Measurements from ENCODE around the gene KDM2B.
"Not testable (repeated sequence)": the region's sequence is repeated elsewhere in the genome, so short reads cannot be mapped to it uniquely, and the experiment has no call there.

KDM2B gene

DNA sequence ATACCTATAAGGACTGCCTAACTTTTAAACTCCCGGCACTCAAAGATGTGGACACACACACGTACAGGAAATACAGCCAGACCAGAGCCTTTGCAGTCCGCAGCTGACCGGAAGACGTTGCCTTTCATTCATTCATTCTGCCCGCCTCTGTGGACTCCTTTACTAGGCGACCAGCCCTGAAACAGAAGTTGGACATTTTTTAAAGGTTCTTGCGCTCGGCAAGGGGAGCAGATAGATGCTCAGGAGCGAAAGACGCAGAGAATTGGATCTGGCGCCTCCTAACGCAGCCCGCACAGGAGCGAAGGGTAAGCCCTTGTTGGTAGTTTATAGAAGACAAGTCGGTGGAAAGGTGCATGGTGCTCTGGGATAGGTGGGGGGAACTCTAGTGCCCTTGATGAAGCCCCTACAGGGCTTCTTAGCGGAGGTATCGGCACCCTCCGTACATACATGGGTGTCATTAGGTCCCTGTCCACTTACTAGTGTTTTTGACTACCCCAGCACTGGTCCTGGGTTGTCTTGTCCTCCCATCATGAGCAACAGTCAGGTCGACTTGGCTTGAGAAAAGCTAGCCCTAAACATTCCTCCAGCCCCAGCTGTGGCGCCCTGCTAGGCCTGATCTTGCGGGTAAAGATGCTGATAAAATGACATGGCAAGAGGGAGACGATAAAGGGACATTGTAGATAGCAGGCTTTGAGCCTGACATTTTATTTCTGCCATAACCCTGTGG is at the start of gene KDM2B:
Gene KDM2B, minus strand, starts transcription at position 65 of the 727 bp plus-strand sequence. CDS start 112 bp downstream, outside the sequence.
- no peak for DNase-seq

GRCh38 chr12:121628536-121628935 is 47.7 kb upstream of the KDM2B start:
- no peak for DNase-seq

DNA sequence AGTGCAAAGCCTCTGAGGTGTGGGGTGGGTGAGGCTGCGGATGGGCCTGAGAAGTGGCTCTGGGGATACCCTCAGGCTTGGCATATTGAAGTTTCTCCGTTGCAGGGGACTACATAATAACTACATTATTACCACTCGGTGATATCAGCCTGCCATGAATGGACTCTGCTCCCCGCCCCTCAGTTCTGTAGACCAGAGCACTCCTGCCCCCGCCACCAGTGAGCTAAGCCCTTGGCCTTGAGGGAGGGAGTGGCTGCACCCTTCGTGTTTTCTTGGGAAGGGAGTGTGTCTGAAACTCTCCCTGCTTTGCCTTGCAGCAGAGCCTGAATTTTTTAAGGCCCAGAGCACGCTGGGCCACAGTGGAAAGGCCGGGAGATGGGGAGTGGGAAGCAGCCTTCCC is 47.2 kb upstream of the KDM2B start:
- DNase-seq = no peak

GRCh38 chr12:121626853-121627640 is 46.2 kb upstream of the KDM2B start:
- peak; percentile 93 for DNase-seq

GRCh38 chr12:121626087-121626852 is 45.4 kb upstream of the KDM2B start, which contains the start of gene ORAI1:
Gene ORAI1 (plus strand): TSS chr12:121626530.
- peak; percentile 93 for DNase-seq

- no peak for DNase-seq
Measured at GRCh38 chr12:121620333-121620891, 39.6 kb upstream of the KDM2B start.

- DNase-seq = no peak
Measured at GRCh38 chr12:121618659-121619233, 37.9 kb upstream of the KDM2B start.

DNA sequence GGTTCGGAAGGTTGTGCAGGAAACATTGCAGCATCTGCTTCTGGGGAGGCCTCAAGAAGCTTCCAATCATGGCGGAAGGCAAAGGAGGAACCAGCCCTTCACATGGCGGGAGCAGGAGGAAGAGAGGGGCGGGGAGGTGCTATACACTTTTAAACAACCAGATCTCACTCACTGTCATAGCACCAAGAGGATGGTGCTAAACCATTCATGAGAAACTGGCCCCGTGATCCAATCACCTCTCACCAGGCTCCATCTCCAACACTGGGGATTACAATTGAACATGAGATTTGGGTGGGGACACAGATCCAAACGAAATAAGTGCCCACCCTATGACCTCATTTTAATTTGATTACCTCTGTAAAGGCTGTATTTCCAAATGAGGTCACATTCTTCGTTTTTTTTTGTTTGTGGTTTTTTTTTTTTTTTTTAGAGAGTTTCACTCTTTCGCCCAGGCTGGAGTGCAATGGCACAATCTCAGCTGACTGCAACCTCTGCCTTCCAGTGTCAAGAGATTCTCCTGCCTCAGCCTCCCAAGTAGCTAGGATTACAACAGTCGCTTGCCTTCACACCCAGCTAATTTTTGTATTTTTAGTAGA is 34.1 kb upstream of the KDM2B start:
- no peak for DNase-seq

DNA sequence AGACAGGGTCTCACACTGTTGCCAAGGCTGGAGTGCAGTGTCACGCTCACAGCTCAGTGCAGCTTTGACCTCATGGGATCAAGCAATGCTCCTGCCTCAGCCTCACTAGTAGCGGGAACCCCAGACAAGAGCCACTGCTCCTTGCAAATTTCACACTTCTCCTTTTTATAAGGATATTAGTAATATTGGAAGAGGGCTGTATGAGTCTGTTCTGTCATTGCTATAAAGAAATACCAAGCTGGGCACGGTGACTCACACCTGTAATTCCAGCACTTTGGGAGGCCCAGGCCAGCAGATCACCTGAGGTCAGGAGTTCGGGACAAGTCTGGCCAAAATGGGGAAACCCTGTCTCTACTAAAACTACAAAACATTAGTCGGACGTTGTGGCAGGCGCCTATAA is 32.6 kb upstream of the KDM2B start:
- DNase-seq = no peak

GRCh38 chr12:121611306-121611705 is 30.5 kb upstream of the KDM2B start:
- DNase-seq = no peak

- DNase-seq = no peak
Measured at GRCh38 chr12:121610239-121611149, 29.7 kb upstream of the KDM2B start.

GRCh38 chr12:121608301-121608700 is 27.5 kb upstream of the KDM2B start:
- DNase-seq = no peak

- DNase-seq = no peak
Measured at GRCh38 chr12:121603581-121603980, 22.8 kb upstream of the KDM2B start.

DNA sequence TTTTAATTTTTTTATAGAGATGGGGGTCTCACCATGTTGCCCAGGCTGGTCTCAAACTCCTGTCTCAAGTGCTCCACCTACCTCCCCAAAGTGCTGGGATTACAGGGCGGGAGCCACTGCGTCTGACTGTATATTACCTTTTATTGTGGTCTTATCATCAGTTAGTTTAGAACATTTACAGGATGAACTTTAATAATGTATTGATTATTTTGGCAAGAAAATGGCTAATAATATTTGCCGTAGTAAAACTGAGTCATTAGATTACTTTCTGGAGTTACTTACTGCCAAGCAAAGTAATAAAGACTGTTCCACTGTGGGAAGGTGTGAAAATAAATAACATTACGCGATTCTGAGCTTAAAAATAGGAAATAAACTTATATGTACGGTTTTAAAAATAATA is 21.9 kb upstream of the KDM2B start:
- DNase-seq = no peak

DNA sequence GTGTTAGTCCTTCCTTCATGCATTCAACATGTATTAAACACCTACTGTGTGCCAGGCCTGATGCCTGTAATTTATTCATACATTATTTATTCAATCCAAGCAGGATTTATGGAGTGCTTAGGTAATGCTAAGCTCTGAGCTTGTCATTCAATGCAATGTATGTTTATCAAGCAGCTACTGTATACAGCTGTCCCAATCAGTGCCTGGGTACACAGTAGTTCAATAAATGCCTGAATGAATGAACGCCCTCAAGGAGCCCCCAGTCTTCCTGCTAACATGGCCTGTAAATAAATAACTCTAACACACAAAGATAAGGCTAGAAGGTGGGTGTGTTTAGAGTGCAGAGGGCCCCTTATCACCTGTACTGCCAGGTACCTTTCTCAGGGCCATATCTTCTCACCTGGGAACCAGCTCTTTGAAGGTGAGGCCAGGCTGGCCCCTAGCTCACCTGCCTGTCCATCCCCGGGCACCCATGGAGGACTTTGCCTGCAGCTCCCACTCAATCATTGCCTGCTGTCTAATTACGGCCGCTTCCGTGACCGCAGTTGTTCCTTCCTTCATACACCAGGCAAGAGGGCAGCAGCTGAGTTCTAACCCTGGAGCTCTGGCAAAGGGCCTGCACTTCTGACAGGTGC is 20.0 kb upstream of the KDM2B start:
- DNase-seq = no peak

DNA sequence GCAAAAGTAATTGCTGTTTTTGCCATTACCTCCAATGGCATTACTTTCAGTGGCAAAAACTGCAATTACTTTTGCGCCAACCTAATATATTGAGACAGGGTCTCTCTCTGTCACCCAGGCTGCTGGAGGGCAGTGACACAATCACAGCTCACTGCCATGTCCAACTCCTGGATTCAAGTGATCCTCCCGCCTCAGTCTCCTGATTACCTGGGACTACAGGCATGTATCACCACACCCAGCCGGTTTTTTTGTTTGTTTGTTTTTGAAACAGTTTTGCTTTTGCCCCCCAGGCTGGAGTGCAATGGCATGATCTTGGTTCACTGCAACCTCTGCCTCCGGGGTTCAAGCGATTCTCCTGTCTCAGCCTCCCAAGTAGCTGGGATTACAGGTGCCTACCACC is 15.7 kb upstream of the KDM2B start:
- DNase-seq = no peak

- DNase-seq = no peak
Measured at GRCh38 chr12:121595520-121595919, 14.7 kb upstream of the KDM2B start.

DNA sequence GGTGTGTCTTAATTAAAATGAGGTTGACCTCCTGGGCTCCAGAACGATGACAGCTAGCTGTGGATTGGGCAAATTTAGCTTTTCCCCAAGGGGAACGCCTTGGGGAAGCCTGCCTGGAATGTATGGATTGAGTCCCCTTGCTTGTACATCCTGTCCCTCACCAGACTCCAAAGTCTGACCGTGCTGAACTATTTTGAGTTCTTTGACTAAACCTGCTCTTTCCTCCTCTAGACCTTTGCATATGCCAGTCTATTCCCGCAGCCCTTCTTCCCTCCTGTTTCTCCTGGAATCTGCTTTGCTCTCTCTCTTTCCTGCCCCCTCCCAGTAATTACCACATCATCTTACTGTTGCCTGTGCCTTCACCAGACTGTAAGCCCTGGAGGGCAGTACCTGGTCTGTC is 11.5 kb upstream of the KDM2B start:
- DNase-seq = no peak

GRCh38 chr12:121590476-121591143 is 9.8 kb upstream of the KDM2B start:
- peak; percentile 93 for DNase-seq

DNA sequence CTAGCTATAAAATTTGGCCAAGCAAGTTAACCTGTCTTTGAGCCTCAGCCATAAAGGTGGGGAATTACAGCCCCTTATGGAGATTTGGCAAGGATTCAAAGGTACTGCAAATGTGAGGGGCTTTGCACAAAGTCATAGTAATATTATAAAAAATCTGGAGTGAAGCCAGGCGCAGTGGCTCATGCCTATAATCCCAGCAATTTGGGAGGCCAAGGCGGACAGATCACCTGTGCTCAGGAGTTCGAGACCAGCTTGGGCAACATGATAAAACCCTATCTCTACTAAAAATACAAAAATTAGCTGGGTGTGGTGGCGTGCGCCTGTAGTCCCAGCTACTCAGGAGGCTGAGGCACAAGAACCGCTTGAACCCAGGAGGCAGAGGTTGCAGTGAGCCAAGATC is 4.1 kb upstream of the KDM2B start:
- not testable (repeated sequence) for DNase-seq

Measured in CD4-positive, alpha-beta T cell treated with Interleukin-4 for 4 hours (primary cell).